GM18526 (cell line): ENCODE data around the gene CD164.

Experiments
- POLR2A ChIP-seq: IDR thresholded peaks from 3 replicates; pipeline ENCODE4 v1.6.1; 2011; ENCODE audit not compliant: insufficient read length; ENCODE audit errors: extremely low read depth

CD164 gene

DNA sequence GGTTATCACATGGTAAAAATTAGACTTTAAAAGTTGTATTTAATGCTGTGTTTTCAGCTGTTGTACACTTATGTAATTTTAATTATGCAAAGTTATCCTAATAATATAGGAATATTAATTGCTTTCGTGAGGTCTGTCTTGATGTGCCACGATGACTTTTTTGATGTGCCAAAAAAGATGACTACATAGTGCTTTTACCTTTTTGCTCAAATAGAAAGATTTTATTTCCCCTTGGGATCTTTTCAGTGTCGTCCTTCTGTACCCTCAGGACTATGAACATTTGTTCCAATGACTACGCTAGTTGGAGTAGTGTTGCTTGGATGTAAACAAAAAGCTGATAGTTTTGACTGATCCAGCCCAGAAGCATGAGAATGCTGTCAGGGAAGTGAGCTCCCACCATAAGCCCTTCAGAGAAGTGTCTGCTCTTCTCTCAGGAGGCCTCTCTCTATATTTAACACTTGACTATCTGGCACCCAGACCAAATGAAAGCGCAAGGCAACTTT lies 1.2 kb upstream of the CD164 start:
- no peak for TF ChIP-seq POLR2A

DNA sequence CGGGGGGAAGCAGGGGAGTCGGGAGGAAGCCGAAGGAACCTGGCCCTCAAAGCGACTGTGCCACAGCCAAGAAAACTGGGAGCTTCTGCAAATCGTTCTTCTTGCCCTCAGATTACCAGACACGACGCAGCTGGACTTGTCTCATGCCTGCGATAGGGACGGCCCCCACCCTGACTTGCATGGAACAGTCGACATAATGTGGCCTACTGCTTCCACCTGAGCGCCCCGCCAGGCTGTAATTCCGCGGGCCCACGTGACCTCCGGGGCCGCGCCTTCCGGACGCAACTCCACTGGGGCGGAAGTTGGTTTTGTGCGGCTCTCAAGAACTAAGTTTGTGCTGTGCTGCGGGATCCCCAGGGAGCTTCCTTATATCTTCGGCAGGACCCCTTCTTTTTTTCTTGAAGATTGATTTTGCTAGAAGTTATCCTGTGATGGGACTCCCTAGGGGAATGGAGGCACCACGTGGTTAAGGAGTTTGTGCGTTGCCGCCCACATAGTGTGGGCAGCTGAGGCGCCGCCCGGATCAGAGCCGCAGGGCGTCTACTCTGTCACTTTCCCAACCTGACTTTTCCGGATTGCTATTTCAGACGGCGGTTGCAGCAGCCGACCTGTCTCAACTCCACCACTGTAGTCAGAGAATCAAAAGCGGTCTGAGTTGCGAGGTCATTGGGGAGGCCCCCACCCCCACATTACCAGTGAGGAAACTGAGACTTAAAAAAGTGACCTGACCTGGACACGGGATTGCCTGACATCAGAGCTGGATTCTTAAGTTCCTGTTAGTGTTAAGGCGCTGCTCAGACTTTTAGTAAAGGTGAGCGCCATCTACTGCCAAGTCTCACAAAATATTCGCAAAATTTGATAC lies 540 bp upstream of the CD164 start:
- peak; percentile 63 for TF ChIP-seq POLR2A

DNA sequence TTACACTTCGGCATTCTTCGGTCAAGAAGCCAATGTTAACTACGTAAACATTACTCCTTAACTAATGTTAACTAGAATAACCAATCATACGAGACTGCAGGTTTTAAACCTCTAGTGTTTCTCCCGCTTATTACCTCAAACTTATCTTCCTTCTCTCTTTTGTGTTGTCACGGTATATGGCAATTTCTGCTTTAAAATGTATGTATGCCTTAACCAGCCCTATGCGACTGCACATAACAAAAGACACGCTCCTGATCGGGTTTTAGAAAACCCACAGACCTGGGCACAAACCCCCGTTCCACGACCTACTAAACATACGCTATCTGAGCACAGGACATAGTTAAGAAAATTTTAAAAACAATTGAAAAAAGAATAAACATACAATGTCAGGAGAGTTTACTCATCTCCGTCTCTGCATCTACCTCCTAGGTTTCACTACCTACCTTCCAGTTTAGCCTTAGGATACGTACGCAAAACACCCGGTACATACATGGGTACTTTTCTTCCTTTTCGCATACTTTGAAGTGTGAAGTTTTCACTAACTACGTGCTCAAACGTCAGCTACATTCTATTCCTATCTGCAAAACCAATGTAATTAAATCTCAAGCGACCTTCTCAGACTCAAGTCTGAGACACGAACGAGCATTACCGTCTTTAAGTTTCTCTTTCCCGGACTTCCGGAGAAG lies 1.1 kb downstream of the CD164 start:
- TF ChIP-seq POLR2A, result no peak

DNA sequence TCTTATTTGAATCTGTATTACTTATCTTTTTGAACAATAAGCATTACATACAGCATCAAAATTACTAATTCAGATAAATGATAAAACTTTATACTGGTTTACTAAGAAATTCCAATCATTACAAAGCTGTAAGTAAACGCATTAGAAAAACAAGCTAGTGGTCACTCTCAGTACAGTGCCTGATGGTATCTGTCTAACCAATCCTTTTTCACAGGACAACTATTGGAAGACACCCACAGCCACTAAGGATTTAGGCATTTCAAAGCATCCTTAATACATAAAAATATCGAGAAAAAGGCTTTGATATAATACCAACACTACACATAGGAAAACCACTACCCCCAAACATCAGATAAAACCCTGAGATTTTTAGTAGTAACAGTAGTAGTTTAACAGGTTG lies 2.6 kb downstream of the CD164 start:
- no peak for TF ChIP-seq POLR2A

DNA sequence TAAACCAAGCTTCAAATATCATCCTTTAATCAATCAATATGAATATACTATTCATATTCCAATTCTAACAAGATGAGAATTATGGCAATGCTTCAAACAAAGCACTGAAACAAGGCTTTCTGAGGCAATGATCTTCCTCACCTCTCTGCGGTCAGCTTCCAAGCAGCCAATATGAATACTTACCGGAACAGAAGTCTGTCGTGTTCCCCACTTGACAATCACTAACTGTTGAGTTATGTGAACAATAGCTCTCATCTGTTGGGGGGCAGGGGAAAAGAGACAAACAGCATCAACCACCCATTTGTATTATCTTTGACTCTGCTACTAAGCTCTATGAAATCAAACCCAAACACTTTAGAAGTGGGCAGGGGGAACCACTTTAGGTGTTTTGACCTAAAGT lies 4.5 kb downstream of the CD164 start:
- no peak for TF ChIP-seq POLR2A

DNA sequence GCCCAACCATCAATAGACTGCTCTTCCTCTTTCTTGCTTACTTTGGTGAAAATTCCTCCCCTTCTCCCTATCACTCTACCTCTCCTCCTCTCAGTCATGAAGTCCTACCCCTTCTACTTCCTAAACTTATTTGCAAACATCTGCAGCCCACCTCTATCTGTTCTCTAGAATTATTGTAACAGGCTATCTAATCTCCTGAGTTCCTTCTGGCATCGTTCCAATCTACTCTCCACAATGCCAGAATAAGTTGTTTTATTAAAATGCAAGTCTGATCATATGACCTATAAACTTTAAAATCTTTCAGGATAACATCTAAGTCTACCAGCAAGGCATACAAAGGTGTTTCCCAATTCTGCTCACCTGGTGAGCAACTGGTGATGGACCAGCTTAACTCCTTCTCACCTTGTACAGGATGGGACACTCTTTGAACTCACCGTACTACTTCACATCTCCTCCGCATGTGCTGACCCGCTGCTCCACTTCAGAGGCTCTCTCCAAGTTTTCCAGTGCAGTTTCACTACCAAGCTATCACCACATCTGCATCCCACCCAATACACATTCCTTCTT lies 7.9 kb downstream of the CD164 start:
- no peak for TF ChIP-seq POLR2A

DNA sequence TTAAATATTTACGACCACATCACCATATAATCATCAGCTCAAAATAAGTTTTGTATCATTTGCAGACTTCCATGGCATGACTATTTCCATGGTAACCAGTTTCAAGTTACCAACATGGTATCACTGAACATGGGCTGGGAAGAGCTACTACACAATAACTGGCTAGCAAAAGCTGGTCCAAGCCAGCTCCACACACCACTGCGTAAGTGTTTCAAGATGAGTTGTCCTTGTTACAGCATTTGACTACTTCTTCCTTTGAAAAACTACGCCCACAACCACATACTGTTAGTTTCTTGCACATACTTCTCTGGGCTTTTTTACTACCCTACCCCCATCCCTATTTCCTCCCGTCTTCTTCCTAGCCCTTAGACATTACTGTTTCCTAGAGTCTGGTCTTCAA lies 8.5 kb downstream of the CD164 start:
- no peak for TF ChIP-seq POLR2A

DNA sequence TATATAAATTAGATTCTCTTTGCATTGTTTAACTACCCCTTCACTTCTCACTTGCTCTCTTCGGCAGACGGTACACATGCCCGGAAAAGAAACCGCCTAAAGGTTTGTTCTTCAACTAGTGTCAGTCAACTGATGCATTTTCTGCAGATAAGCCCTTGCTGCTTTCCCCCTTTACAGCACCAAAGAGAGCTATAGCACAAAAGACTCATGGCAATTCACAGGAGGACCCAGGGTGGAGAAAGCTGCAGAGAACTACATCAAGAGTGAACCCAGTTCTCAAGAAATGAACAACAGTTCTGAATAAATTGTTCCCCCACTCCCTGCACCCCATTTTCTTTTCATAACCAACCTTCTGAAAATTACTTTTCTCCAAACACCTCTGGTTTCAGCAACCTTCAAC lies 8.9 kb downstream of the CD164 start:
- no peak for TF ChIP-seq POLR2A

DNA sequence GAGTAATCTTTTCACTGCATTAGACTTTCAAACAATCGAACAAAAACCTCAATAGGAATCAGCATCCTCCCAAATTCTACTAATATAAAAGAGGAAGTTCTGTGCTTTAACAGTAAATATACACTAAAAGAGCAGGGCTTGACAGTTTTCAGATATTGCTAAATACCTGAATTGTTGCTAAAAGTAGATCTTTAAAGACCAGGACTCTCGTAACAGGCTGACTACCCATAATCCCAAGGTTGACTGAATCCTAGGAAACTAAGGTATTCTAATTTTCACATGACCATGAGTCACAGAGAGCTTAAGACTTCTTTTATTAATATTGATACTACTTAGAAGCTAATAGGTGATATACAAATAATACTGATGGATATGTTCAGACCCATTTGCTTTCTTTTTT lies 10.1 kb downstream of the CD164 start:
- TF ChIP-seq POLR2A, result no peak

DNA sequence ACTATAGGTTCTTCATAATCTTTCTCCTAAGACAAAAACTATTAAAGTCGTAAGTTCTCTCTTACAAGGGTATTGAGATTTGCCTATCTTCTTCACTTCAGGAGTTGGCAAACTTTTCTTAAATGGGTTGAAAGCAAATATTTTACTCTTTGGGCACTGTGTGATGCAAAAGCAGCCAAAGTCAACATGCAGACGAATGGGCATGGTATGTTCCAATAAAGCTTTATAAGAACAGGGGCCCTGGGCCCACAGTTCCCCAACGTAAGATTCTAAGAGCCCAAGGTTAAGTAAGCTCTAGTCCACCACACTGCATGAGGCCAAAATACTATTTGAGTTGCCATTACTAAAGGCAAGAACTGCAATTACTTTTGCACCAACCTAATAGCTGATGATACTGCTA lies 11.5 kb downstream of the CD164 start:
- no peak for TF ChIP-seq POLR2A

DNA sequence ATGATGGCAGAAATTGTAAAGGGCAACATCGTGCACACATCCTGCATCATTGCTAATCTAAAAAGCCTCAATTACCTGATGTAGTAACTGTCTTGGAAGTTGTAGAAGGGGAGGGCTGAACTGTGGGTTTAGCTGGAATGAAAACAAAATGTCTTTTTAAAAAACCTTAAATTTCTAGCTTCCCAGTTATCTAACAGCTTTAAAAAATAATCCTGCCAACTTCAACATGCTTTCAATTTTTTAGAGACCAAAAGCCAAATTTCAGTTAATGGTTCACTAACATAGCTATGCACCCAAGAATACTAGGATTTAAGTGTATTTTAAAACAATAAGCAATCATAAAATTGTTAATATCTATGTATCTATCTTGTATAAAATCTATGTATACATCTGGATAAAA lies 11.9 kb downstream of the CD164 start:
- TF ChIP-seq POLR2A, result no peak

DNA sequence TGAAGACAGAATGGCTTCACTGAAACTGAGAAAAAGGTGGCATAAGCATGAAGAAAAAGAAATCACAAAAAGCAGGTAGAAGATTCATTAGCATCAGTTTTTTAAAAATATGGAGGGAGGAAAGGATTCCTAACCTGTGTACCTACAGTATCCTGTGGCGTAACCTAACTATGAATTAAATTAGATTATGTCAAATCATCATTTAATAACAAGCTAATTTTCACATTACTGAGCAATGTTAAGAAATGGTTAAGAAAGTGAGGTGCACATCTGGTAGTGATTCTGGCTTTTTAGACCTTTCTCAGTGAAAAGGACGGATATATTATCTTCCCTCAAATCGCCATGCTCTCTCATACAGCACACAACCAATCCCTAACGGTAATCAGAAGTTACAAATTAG lies 12.5 kb downstream of the CD164 start:
- no peak for TF ChIP-seq POLR2A

DNA sequence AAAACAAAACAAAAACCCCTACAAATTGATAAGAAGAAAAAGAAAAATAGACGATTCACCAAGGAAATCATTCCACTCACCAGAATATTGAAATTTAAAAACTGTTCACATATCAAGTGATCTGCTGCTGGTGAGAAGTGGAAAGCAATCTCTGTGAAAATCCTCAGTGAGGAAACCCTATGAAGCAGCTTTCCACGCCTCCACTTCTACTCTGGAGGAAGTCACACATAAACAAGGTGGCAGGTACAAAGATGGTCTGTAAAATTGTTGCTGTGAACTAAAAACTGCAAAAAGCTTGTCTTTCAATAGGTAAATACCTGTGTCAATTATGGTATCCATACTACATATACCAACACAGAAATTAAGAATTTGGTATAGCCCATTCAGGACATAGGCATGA lies 18.5 kb downstream of the CD164 start:
- no peak for TF ChIP-seq POLR2A

DNA sequence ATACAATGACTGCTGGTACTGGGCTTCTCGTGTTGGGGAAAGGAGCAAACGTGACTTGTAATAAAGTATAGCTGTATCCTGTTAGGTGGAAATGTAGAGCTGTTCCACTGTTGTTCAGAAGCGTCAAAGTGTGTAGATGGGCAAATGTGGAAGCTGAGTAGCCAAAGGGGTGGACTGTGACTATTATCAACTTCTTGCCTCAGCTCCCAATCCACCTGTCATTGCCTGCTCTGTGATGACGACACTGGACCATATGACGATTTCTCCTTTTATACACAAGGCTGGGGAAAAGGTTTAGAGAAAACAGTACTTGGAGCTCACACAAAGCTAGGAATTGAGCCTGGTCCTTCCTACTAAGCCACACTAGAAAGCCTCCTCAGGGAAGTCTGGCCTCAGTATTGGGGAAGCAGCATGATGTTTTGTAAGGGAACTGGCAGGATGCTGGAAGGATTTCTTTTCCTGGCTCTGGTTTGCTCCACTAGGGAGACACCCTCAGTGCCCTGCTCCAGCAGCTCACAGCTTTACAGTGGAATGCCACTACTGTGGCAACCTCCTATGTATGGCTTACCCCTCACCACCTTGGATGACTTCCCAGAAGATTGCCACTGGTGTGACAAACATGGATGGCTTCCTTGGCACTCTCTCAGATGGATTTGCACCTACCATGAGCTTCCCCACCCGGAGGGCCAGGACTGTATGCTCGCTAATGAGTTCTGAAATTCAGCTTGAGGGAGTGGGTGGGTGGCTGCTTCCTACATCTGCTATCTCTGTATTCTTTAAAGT lies 20.0 kb downstream of the CD164 start:
- TF ChIP-seq POLR2A, result no peak

DNA sequence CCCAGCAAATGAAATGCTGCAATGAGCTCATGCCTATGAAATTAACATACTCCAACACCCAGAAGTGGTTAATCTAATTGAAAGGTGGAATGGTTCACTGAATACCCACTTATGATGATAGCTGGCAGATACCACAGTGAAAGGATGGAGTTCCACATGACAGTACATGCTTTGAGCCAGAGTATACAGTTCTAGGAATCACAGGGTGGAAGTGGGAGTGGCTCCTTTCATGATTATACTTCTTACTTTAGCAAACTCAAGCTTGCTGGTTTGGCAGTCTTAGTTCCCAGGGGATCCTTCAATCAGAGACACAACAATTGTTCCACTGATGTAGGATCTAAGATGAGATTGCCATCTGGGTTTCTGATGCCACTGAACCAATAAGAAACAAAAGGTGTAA lies 21.5 kb downstream of the CD164 start:
- no peak for TF ChIP-seq POLR2A
